Endothelial cell of umbilical vein (primary cell): Measurements from ENCODE around the gene CCDC70.

Source experiments
- FOS ChIP-seq: IDR thresholded peaks from 2 replicates; pipeline ENCODE4 v1.6.1; 2011; ENCODE audit warnings: mild to moderate bottlenecking, low read length, moderate library complexity, borderline replicate concordance; ENCODE audit not compliant: insufficient read depth
- TF ChIP-seq, protein P1 (sequence below), 2 donors: IDR thresholded peaks; 1 replicate in 1 of 2; 2 replicates in 1 of 2; pipeline ENCODE4 v1.5.1; 2011; ENCODE audit warnings: low read length in 2 of 2, mild to moderate bottlenecking in 2 of 2, moderate library complexity in 2 of 2, control low read depth in 1 of 2, inconsistent platforms in 1 of 2, low read depth in 1 of 2; ENCODE audit not compliant: insufficient read depth in 1 of 2; ENCODE audit errors: extremely low read depth in 1 of 2

DNA sequence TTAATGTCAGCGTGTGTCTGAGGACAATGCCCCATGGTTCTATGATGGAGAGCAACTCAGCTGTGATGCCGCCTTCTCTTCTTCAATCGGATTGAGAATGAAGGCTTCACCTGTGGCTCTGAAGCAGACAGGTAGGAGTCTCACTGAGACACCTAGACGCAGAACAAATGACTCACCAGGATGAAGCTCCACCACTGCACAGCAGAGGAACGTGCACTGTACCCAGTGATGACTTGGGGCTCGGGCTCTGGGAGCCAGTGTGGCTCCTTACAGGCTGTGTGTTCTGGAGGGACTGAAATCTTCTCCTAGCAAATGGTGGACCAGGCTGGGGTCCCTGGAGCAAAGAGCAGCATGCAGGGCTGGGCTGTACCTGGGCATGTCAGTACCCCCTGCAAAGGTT lies 44.0 kb downstream of the CCDC70 start:
- TF ChIP-seq, protein P1, sequence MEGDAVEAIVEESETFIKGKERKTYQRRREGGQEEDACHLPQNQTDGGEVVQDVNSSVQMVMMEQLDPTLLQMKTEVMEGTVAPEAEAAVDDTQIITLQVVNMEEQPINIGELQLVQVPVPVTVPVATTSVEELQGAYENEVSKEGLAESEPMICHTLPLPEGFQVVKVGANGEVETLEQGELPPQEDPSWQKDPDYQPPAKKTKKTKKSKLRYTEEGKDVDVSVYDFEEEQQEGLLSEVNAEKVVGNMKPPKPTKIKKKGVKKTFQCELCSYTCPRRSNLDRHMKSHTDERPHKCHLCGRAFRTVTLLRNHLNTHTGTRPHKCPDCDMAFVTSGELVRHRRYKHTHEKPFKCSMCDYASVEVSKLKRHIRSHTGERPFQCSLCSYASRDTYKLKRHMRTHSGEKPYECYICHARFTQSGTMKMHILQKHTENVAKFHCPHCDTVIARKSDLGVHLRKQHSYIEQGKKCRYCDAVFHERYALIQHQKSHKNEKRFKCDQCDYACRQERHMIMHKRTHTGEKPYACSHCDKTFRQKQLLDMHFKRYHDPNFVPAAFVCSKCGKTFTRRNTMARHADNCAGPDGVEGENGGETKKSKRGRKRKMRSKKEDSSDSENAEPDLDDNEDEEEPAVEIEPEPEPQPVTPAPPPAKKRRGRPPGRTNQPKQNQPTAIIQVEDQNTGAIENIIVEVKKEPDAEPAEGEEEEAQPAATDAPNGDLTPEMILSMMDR (IDR thresholded peaks at IDR 0.05; ENCODE audit: extremely low read depth in 1 of 2, insufficient read depth in 1 of 2, low read depth in 1 of 2, low read length in 2 of 2): no peak
- TF ChIP-seq FOS: no peak
